HEK293 (cell line): ENCODE measurements around the gene TGFB2.

Experiments used
- CTCF ChIP-seq: fragments of 450-650 bp; formaldehyde crosslinking; IDR thresholded peaks from 2 replicates; pipeline ENCODE4 v1.5.1; 2016; ENCODE audit warnings: missing biosample characterization, missing genetic modification characterization
- MEIS1 ChIP-seq: sonication (generic); formaldehyde crosslinking; IDR thresholded peaks from 2 replicates; pipeline ENCODE4 v1.8.1; 2022; ENCODE audit warnings: missing genetic modification reagents, mild to moderate bottlenecking, borderline replicate concordance
- PRDM1 ChIP-seq: fragments of 450-650 bp; formaldehyde crosslinking; IDR thresholded peaks from 2 replicates; pipeline ENCODE4; 2016; ENCODE audit warnings: missing biosample characterization, missing genetic modification characterization
- SP2 ChIP-seq: fragments of 450-650 bp; formaldehyde crosslinking; IDR thresholded peaks from 2 replicates; pipeline ENCODE4 v1.5.1; 2016; ENCODE audit warnings: missing biosample characterization, missing genetic modification characterization
- TCF7L2 ChIP-seq: IDR thresholded peaks from 2 replicates; pipeline ENCODE4 v1.6.1; 2011; ENCODE audit warnings: low read depth, mild to moderate bottlenecking, inconsistent platforms, low read length, moderate library complexity, borderline replicate concordance
- ZEB2 ChIP-seq: fragments of 450-650 bp; formaldehyde crosslinking; IDR thresholded peaks from 2 replicates; pipeline ENCODE4 v1.5.1; 2016; ENCODE audit warnings: missing biosample characterization, missing genetic modification characterization
- ZNF292 ChIP-seq: fragments of 450-650 bp; formaldehyde crosslinking; IDR thresholded peaks from 2 replicates; pipeline ENCODE4 v1.5.1; 2016; ENCODE audit warnings: low read depth, missing biosample characterization, missing genetic modification characterization, borderline replicate concordance
- ZNF311 ChIP-seq: fragments of 450-650 bp; formaldehyde crosslinking; IDR thresholded peaks from 2 replicates; pipeline ENCODE4 v1.5.1; 2017; ENCODE audit warnings: missing biosample characterization, missing genetic modification characterization, borderline replicate concordance
- ZNF510 ChIP-seq: fragments of 450-650 bp; formaldehyde crosslinking; IDR thresholded peaks from 2 replicates; pipeline ENCODE4 v1.5.1; 2018; ENCODE audit warnings: mild to moderate bottlenecking, missing genetic modification characterization, missing biosample characterization; ENCODE audit not compliant: insufficient replicate concordance
- TF ChIP-seq, protein P1 (sequence below): fragments of 450-650 bp; formaldehyde crosslinking; IDR thresholded peaks from 2 replicates; pipeline ENCODE4 v1.5.1; 2016; ENCODE audit warnings: missing biosample characterization, missing genetic modification characterization
- TF ChIP-seq, protein P2 (sequence below): fragments of 450-650 bp; formaldehyde crosslinking; IDR thresholded peaks from 2 replicates; pipeline ENCODE4 v1.5.1; 2017; ENCODE audit warnings: missing biosample characterization, missing genetic modification characterization

DNA sequence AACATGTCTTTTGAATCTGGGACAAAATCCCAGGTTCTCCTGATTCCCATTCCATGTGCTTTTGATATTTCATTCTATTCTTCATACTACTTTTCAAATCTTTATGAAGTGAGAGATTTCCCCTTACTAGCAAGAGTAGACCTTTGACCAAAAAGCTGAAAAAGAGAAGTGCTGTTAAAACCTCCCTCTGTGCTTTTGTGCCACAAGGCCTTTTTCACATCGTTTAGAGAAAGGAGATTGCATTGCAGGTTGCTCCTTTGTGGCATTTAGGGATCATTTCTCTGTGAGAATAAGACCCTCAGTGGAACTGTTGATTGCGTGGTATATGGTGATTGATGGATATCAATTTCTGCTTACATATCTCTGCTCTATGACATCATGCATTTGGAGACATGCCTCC lies 148.8 kb downstream of the TGFB2 start:
- TF ChIP-seq, protein P1, sequence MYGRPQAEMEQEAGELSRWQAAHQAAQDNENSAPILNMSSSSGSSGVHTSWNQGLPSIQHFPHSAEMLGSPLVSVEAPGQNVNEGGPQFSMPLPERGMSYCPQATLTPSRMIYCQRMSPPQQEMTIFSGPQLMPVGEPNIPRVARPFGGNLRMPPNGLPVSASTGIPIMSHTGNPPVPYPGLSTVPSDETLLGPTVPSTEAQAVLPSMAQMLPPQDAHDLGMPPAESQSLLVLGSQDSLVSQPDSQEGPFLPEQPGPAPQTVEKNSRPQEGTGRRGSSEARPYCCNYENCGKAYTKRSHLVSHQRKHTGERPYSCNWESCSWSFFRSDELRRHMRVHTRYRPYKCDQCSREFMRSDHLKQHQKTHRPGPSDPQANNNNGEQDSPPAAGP (tag by site-specific recombination), result no peak
- no peak for TF ChIP-seq CTCF (tag by site-specific recombination)
- no peak for TF ChIP-seq ZNF510 (tag by site-specific recombination)
- TF ChIP-seq ZEB2 (tag by site-specific recombination), result no peak
- TF ChIP-seq ZNF311 (tag by site-specific recombination), result no peak
- no peak for TF ChIP-seq SP2
- TF ChIP-seq, protein P2, sequence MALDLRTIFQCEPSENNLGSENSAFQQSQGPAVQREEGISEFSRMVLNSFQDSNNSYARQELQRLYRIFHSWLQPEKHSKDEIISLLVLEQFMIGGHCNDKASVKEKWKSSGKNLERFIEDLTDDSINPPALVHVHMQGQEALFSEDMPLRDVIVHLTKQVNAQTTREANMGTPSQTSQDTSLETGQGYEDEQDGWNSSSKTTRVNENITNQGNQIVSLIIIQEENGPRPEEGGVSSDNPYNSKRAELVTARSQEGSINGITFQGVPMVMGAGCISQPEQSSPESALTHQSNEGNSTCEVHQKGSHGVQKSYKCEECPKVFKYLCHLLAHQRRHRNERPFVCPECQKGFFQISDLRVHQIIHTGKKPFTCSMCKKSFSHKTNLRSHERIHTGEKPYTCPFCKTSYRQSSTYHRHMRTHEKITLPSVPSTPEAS (tag by site-specific recombination), result no peak
- TF ChIP-seq MEIS1, result no peak
- no peak for TF ChIP-seq ZNF292
- TF ChIP-seq TCF7L2, result no peak
- no peak for TF ChIP-seq PRDM1 (tag by site-specific recombination)
